ENCODE data around the gene WDR1.

WDR1 gene

DNA sequence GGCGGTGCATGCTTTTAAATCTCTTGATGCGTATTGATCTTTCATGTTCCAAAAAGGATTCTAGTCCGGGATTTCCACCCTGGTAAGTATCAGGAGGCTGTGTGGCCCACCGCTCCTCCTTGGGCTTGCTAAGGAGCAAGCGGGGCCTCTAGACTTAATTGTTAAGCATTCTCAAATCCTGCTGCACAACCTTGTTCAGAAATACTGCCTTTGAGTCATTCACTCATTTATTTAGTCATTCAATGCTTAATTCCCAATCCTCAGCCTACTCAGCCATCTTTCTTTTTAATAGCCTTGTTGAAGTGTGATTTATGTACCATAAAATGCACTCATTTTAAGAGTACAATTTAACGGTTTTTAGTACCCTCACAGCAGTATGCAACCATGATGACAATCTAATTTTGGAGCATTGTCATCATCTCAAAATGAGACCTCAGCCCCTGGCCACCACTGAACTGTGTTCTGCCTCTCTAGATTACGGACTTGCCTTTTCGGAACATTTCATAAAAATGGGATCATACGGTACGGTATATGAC is 79.7 kb downstream of the WDR1 start:
- no peak for DNase-seq (ENCODE audit: low spot score)

- DNase-seq (ENCODE audit: low spot score): no peak
Measured at GRCh38 chr4:10035130-10035529, 81.5 kb downstream of the WDR1 start.

GRCh38 chr4:10034612-10035104 is 81.9 kb downstream of the WDR1 start:
- no peak for DNase-seq (ENCODE audit: low spot score)

DNA sequence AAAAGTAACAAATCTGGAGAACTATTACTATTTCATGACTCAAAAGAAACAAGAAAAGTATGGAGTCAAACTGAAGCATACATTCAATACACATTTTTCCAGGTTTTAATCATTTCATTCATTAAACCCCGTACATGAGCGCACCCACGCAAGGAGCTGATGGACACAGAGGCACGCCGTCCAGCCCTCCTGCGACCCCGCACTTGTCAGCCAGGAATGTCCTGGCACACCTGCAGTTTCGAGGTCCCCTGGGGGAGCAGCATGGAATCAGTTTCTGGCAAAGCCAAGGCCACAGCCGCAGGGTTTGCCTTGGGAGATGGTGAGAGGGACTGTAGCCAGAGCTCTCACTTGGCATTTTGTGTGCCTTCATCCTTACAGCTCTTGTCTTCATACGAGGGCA is 82.5 kb downstream of the WDR1 start:
- DNase-seq (ENCODE audit: low spot score): no peak

DNA sequence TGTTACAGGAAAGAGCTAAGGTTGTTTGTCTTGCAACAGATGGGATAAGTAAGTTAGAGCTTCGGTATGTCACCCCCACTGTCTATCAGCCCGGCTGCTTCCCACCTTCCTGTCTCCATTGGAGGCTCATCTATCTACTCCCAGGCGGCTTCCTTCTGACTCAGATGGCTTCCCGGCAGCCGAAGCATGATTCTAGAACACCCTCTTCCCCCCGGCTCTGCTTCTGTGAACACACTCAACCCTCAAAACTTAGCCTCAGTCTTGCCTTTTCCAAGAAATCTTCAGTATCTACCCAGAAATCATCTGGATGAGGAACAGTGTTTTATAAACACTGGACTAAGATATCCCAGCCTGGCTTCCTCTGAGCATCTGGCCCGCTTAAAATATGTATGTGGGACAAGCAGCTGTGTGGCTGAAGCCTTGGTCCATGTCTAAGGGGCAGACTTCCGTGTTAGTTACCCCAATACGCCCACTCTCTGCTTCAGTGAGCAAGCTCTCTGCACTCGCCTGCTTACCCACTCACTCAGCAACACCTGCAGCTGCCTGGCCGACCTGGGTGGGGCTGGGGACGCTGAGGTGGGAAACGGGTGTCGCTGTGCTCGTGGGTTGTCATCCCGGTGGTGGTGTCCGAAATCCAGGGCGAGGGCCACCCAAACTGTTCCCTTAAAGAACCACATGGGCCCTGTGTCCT is 83.3 kb downstream of the WDR1 start:
- DNase-seq (ENCODE audit: low spot score): peak; percentile 49

- DNase-seq (ENCODE audit: low spot score): no peak
Measured at GRCh38 chr4:10032625-10033024, 84.0 kb downstream of the WDR1 start.

- DNase-seq (ENCODE audit: low spot score): no peak
Measured at GRCh38 chr4:10031668-10032590, 84.7 kb downstream of the WDR1 start.

DNA sequence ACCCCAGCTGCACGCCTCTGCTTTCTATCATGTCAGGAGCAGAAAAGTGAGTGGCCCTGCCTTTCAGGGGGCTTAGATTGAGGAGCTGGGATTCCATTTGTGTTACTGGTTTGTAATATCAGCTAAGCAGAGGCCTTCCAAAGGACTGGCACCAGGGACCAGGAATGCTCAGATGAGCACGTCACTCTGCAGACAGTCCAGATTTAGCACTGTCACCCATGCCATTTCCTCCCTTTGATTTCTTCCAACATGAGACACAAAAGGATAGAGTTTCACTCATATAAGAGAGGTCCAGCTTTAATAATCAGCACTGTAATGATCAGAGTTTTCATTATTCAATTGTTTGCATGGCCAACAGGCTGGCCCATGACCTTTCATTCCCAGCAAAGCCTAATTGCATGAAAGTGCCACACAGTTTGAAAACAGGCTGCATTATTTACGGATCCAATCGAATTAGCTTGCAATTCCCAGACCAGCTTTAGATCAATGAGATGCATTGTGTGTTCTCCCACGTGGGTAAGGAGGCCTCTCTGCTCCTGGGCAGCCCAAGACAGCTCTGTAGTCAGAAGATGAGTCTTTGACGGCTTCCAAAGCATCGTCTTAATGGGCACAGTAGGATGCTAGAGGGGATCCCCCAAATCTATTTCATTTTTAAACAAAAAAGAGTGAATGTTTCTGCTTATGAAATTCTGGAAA is 85.5 kb downstream of the WDR1 start:
- DNase-seq (ENCODE audit: low spot score): no peak

DNA sequence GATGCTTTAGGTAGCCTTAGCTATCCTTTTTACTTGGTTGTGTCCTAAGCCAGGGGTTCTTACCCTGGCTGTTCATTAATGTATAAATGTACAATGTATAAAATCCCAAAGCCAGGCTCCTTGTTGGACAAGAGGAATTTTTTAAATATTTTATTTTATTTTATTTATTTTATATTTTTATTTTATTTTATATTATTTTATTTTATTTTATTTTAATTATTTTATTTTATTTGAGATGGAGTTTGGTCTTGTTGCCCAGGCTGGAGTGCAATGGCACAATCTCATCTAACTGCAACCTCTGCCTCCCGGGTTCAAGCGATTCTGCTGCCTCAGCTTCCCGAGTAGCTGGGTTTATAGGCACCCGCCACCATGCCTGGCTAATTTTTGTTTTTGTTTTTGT is 87.2 kb downstream of the WDR1 start:
- no peak for DNase-seq (ENCODE audit: low spot score)

DNA sequence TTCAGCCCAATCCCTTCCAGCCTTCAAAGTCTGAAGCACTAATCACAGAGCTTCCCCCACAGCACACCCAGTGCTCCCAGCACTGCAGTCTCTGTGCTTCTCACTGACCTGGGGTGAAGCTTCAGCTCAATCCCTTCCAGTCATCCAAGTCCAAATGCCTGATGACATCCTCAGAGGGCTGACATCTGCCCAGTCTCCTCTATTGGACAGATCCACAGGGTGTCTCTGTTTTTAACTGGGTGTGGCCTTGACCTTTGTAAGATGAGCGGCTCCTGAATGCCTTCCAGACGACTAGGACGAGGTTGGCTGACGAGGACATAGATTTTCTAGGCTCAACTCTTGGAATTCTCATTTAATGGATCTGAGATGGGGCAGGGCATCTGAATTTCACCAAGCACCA is 87.7 kb downstream of the WDR1 start:
- no peak for DNase-seq (ENCODE audit: low spot score)

DNA sequence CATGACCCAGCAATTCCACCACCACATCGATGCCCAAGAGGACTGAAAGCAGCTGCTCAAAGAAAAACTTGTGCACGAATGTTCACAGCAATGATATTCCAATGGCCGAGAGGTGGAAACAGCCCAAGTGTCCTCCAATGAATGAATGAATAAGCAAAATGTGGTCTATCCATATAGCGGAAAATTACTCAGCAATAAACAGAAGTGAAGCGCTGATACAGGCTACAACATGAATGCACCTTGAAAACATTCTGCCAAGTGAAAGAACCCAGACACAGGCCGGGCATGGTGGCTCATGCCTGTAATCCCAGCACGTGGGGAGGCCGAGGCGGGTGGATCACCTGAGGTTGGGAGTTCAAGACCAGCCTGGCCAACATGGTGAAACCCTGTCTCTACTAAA is 90.1 kb downstream of the WDR1 start:
- DNase-seq (ENCODE audit: low spot score): no peak

GRCh38 chr4:10025230-10025806 is 91.3 kb downstream of the WDR1 start:
- no peak for DNase-seq (ENCODE audit: low spot score)

Data from hepatic stellate cell (primary cell).